ENCODE results near the gene WNT1. TPM values are rescaled to one million over a fixed set of nuclear protein-coding genes. Genes with fewer than 3 reads are reported as not detected.

WNT1 gene
- total and polyA plus RNA-seq, 8 donors = not detected

GRCh38 chr12:49012739-49013138 is 34.6 kb downstream of the WNT1 start:
- H3K36me3 ChIP-seq = peaks cover 15 to 55% (median 51%) of the 10 kb centered on the region in 4 donors
- peaks cover 8 to 22% (median 10%) of the 10 kb centered on the region in 4 donors for H3K4me1 ChIP-seq
- H3K9me3 ChIP-seq = no peaks in the 10 kb centered on the region
- no peak overlapping the region for H3K4me3 ChIP-seq
- H3K27me3 ChIP-seq = no peaks in the 10 kb centered on the region
- intact Hi-C loops (cut with DNase I; ENCODE audit: low total_unique reads) = no loop called here
- no peak overlapping the region for H3K27ac ChIP-seq
- TF ChIP-seq, protein P1, sequence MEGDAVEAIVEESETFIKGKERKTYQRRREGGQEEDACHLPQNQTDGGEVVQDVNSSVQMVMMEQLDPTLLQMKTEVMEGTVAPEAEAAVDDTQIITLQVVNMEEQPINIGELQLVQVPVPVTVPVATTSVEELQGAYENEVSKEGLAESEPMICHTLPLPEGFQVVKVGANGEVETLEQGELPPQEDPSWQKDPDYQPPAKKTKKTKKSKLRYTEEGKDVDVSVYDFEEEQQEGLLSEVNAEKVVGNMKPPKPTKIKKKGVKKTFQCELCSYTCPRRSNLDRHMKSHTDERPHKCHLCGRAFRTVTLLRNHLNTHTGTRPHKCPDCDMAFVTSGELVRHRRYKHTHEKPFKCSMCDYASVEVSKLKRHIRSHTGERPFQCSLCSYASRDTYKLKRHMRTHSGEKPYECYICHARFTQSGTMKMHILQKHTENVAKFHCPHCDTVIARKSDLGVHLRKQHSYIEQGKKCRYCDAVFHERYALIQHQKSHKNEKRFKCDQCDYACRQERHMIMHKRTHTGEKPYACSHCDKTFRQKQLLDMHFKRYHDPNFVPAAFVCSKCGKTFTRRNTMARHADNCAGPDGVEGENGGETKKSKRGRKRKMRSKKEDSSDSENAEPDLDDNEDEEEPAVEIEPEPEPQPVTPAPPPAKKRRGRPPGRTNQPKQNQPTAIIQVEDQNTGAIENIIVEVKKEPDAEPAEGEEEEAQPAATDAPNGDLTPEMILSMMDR (IDR thresholded peaks at IDR 0.05) = no peak
- TF ChIP-seq POLR2AphosphoS5 (IDR thresholded peaks at IDR 0.05) (no peak), POLR2A (IDR thresholded peaks at IDR 0.05) (no peak), EP300 (IDR thresholded peaks at IDR 0.05) (no peak)
- no peak for DNase-seq

DNA sequence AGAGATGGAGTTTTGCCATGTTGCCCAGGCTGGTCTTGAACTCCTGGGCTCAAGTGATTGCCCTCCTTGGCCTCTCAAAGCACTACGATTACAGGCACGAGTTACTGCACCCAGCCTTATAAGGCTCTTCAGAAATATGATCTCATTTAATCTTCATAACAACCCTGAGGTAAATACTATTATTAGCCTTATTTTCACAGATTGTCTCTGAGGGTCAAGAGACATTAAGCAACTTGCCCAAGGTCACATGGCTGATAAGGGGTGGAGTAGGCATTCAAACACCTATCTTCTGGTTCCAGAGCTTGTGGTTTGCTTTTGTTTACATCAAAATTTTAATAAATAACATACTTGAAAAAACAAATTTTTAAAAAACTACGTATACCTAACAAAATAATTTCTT is 35.3 kb downstream of the WNT1 start:
- peaks cover 15 to 48% (median 45%) of the 10 kb centered on the region in 4 donors for H3K36me3 ChIP-seq
- no peak overlapping the region for H3K27ac ChIP-seq
- intact Hi-C loops (cut with DNase I; ENCODE audit: low total_unique reads) = no loop called here
- TF ChIP-seq, protein P1 (IDR thresholded peaks at IDR 0.05) = no peak
- no peak for TF ChIP-seq EP300 (IDR thresholded peaks at IDR 0.05)
- no peak for TF ChIP-seq POLR2A (IDR thresholded peaks at IDR 0.05)
- TF ChIP-seq POLR2AphosphoS5 (IDR thresholded peaks at IDR 0.05) = no peak
- H3K9me3 ChIP-seq = no peaks in the 10 kb centered on the region
- no peak overlapping the region for H3K4me3 ChIP-seq
- DNase-seq = no peak
- peaks cover 12 to 27% (median 14%) of the 10 kb centered on the region in 4 donors for H3K4me1 ChIP-seq
- WGBS, 5 donors = 84 to 96% (median 89%) methylated on average over 3 of the region's 3 CpGs
- no peaks in the 10 kb centered on the region for H3K27me3 ChIP-seq

DNA sequence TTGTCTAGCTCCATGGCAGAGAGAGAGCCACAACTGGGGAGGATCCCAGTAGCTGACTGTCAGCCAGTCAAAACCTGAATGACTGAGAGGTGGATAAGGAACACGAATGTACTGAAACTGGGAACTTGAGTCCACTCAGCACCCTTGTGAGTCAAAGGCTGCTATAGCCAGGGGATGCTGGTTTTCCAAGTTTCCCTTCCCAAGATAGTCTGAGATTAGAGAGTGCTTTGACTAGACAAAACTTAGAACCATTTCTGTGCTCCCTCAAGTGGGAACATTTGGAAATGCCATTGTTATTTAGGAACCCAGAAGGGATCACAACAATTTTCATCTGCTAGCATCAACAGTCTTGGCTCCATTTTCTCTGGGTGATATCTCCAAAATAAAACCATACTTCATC is 36.4 kb downstream of the WNT1 start:
- H3K27me3 ChIP-seq = no peaks in the 10 kb centered on the region
- no peak for DNase-seq
- H3K27ac ChIP-seq = no peak overlapping the region
- 41 to 83% (median 60%) methylated on average over 1 of the region's 1 CpG for WGBS, 5 donors
- TF ChIP-seq, protein P1 (IDR thresholded peaks at IDR 0.05) = no peak
- no peak for TF ChIP-seq POLR2A (IDR thresholded peaks at IDR 0.05)
- TF ChIP-seq POLR2AphosphoS5 (IDR thresholded peaks at IDR 0.05) = no peak
- TF ChIP-seq EP300 (IDR thresholded peaks at IDR 0.05) = no peak
- H3K9me3 ChIP-seq = no peaks in the 10 kb centered on the region
- intact Hi-C loops (cut with DNase I; ENCODE audit: low total_unique reads) = no loop called here
- H3K4me1 ChIP-seq = peaks cover 12 to 33% (median 18%) of the 10 kb centered on the region in 4 donors
- no peak overlapping the region for H3K4me3 ChIP-seq
- H3K36me3 ChIP-seq = peaks cover 15 to 39% (median 37%) of the 10 kb centered on the region in 4 donors

- 94 to 100% (median 96%) methylated on average over 1 of the region's 1 CpG for WGBS, 5 donors
- no peaks in the 10 kb centered on the region for H3K27me3 ChIP-seq
- intact Hi-C loops (cut with DNase I; ENCODE audit: low total_unique reads) = no loop called here
- H3K9me3 ChIP-seq = no peaks in the 10 kb centered on the region
- peaks cover 15 to 33% (median 30%) of the 10 kb centered on the region in 4 donors for H3K36me3 ChIP-seq
- TF ChIP-seq POLR2AphosphoS5 (IDR thresholded peaks at IDR 0.05) = no peak
- no peak for TF ChIP-seq EP300 (IDR thresholded peaks at IDR 0.05)
- TF ChIP-seq, protein P1 (IDR thresholded peaks at IDR 0.05) = no peak
- no peak for TF ChIP-seq POLR2A (IDR thresholded peaks at IDR 0.05)
- no peak for DNase-seq
- H3K4me3 ChIP-seq = no peak overlapping the region
- H3K27ac ChIP-seq = no peak overlapping the region
- peaks cover 12 to 37% (median 25%) of the 10 kb centered on the region in 4 donors for H3K4me1 ChIP-seq
Observed at GRCh38 chr12:49015196-49015595, 37.1 kb downstream of the WNT1 start.
